Head of caudate nucleus (tissue), 42 donors: Measurements from ENCODE around the gene TMEM127.

ENCODE experiments used
- DNase-seq, 42 donors: peaks; one replicate each; pipeline versions ENCODE4 v3.0.0 to v3.0.0-alpha.2; 2020 to 2021; ENCODE audit warnings: mixed read lengths in 7 of 42
- intact Hi-C: fragments of 100-400 bp; cut with DNase I; formaldehyde crosslinking; loops from one replicate; pipeline ENCODE4 v1.15.0; 2022

The TMEM127 gene

DNA sequence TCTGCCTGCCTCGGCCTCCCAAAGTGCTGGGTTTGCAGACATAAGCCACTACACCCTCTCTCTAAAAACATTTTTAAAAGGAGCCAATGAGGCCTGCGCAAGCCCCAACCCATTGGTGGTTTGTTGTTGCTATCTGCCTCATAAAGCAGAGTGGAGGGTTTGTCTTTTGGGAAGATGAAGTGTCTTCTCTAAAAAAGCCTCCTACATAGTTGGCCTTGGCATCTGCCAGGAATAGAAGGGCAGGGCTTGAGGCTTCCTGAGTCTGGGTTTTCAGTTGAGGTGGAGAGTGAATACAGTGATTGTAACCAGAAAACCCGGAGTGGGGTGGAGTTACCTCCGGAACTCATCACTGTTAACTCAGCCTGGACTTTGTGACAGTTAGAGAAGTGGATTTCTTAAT, 51.2 kb downstream of the TMEM127 start:
- intact Hi-C loops, result no loop called here

GRCh38 chr2:96213379-96213778, 52.4 kb downstream of the TMEM127 start:
- intact Hi-C loops, result no loop called here

More for the DNA sequence above, 51.2 kb downstream of the TMEM127 start:
- peak in 1 of 42 donors; percentile 7 for DNase-seq

DNA sequence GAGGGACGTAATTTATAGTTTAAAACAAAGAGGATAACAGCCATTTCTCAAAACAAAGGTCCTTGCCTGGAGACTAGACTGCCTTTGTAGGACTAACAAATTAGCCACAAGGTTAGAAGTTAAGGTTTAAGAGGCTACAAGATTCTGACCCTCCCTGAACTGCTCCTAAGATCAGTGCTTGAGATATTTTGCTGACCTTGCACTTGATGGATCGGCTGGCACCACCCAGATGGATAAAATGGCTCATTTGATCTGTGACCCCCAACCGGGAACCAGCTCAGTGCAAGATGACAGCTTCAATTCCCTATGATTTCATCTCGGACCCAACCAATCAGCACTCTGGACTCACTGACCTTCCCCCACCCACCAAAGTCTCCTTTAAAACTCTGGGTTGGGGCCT, 53.5 kb downstream of the TMEM127 start:
- DNase-seq, result no peak
- intact Hi-C loops, result no loop called here

More at GRCh38 chr2:96213379-96213778, 52.4 kb downstream of the TMEM127 start:
- no peak for DNase-seq

GRCh38 chr2:96209729-96210085, 56.1 kb downstream of the TMEM127 start:
- DNase-seq, result no peak
- intact Hi-C loops, result loop anchor here (5.0 kb wide), 1 partner anchor 53 kb away; no protein-coding TSS in a partner anchor

DNA sequence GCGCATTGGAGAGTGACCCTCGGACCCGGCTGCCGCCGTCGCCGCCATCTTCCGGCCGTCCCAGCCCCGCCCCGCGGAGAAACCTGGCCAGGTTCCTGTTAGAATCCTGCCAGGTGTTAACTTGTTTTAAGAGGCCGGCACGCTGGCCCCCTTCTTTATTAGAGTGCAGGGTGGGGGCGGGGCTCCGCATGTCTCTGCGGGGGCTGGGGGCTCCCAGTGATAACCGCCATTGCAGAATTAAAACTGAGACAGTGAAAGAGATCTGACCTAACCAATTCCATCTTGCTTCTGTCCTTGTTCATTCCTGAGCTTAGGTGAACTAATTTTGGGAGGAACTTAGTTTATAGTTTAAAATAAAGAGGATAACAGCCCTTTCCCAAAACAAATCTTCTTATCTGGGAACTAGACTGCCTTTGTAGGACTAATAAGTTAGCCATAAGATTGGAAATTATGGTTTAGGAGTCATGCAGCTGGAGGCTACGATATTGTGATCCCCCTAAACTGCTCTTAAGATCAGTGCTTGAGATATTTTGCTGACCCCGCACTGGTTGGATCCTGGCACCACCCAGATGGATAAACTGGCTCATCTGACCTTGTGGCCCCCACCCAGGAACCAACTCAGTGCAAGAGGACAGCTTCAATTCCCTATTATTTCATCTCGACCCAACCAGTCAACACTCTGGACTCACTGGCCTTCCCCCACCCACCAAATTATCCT, 56.6 kb downstream of the TMEM127 start:
- intact Hi-C loops, result loop anchor here (5.0 kb wide), 1 partner anchor 53 kb away; no protein-coding TSS in a partner anchor
- peak in 1 of 42 donors; percentile 31 for DNase-seq

DNA sequence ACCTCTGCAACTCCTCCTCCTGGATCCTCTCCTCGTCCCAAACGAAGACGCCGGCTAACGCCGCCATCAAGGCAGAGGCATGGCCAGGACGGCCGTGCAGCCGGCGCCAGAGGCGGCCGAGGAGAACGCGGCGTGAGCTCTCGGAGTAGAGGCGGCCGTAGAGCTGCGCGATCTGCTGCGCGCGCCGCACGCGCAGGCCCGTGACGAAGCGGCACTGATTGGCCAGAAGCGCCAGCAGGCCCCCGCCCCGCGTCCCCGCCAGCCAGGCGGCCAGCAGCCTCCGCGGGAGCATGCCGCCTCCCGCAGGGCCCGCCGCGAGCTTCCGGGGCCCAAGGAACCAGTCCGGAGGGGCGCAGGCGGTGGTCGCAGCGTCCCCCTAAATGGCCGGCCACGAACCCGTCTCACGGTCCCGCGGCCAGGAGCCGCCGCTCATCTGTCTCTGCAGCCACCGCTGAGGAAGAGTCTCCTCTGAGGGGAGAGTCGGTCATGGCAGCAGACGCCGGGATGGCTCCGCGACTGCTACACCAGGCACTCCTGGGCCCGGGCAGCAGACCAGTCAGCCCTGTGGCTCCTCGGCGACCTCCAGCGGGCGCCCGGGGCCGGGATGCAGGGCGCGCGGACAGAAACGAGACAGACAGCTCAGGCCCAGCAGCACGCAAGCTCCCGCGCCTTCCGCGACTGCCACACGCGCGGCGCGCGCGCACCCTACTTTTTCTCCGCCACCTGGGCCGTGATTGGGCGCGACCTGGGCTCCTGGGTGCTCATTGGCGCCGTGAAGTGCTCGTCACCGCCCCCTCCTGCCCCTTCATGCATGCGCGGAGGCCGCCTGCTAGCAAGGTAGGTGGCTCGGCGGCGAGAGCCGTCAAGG, 57.4 kb downstream of the TMEM127 start, which contains the start of gene STARD7:
STARD7 (minus strand) TSS at position 685 of the 868 bp plus-strand sequence; CDS start at position 292, 393 bp downstream.
- DNase-seq, result peak; percentile 94 to 99 (median 98)
- intact Hi-C loops, result loop anchor here (5.0 kb wide), 1 partner anchor 54 kb away; no protein-coding TSS in a partner anchor

DNA sequence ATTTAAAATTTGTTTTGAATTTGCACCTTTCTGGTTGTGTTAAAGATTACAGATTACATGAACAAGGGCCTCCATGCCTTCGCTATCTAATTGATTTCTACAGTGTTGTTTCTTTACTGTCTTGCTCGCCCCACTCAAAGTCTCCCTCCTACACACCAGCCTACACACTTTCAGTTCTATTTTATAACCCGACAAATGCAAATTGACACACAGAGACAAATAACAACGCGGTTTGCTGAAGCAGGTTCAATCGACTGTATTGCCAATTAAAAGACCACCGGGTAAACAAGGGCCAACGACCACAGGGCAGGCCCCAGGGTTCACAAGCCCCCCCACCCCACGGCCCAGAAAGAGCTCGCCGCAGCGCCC, 58.0 kb downstream of the TMEM127 start:
- peak in 1 of 42 donors; percentile 12 for DNase-seq
- intact Hi-C loops, result loop anchor here (5.0 kb wide), 1 partner anchor 55 kb away; no protein-coding TSS in a partner anchor

DNA sequence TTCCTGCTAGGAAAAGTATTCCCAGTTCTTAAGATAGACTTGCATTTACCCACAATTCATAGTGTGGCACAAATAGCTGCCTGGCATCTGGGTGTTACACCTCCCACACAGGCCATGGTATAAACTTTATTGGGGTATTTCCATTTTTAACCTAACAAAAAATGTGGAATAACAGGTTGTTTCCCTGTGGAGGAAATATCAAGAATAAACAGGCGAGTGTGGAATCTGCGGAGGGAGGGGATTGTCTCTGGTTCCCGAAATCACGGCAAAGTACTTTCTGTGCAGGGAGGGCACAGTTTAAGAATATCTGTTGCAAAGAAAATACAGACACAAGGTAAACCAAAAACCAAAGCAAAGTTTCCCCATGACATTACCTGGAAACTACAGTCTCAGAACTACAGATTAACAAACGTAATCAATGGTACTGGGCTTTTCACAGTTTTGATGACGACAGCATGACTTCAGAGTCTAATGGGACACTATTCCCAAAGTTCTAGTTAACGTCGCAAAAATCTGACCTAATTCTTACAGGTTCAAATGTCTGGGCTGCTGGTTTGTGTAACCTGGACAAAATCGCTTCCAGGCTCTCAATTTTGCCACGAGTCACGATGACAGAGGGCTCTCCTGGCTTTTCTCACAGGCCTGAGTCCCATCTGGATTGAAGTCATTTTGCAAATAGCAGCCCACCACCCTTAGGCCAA, 58.6 kb downstream of the TMEM127 start:
- intact Hi-C loops, result loop anchor here (5.0 kb wide), 1 partner anchor 55 kb away; no protein-coding TSS in a partner anchor
- DNase-seq, result peak in 2 of 42 donors; percentile 6 to 19

DNA sequence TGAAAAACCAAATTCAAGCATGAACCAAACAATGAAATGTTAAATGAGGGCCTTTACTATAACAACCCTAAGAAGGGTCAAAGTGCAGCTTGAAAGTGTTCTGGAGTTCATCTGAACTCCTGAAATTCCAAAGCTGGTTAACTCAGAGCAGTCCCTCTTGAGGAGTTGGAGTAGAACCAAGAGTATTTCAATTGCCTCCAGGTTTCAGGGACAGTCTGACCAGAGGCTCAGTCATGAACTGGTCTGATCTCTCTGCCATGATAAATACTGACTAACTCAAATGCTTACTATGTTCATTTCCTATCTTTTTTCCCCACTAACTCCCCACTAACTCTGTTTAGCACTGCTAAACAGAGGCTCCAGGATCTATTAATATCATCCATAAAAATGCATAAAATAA, 59.9 kb downstream of the TMEM127 start:
- peak in 1 of 42 donors; percentile 31 for DNase-seq
- intact Hi-C loops, result loop anchor here (5.0 kb wide), 1 partner anchor 56 kb away; no protein-coding TSS in a partner anchor

DNA sequence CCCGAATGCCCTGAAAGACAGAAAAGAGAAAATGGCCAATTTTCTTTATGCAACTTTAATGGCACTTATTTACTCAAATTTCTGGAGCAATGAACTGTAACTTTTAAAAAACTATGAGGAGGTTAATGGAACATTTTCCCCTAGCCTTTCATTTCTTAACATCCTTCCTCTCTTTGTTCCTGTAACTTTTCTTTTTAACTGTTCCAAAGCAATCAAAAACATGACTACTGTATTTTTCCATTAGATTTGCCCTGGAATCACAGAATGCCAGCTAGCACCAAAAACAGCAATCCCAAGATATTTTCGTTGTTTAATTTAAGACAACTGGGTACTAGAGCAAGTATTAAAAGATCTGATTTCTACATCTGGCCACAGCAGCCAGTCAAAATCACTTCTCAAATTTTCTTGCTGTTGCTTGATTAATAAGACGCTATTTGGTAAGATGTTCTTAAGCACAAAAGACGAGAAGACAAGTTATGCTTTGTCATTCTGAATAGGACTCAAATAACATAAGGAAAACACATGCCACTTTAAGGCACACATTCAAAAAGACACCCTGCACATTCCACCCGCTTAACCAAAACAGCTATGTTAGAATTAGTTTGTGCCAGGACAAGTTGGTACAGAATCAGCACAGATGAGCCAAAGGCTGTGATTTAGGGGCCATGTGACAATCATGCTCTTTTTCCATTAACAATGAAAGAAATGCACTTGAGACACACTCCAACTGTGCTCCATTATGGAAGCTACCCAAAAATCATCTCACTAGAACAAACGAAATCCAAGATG, 60.8 kb downstream of the TMEM127 start:
- intact Hi-C loops, result loop anchor here (5.0 kb wide), 1 partner anchor 57 kb away; no protein-coding TSS in a partner anchor
- peak in 21 of 42 donors; percentile 15 to 78 (median 34) for DNase-seq

DNA sequence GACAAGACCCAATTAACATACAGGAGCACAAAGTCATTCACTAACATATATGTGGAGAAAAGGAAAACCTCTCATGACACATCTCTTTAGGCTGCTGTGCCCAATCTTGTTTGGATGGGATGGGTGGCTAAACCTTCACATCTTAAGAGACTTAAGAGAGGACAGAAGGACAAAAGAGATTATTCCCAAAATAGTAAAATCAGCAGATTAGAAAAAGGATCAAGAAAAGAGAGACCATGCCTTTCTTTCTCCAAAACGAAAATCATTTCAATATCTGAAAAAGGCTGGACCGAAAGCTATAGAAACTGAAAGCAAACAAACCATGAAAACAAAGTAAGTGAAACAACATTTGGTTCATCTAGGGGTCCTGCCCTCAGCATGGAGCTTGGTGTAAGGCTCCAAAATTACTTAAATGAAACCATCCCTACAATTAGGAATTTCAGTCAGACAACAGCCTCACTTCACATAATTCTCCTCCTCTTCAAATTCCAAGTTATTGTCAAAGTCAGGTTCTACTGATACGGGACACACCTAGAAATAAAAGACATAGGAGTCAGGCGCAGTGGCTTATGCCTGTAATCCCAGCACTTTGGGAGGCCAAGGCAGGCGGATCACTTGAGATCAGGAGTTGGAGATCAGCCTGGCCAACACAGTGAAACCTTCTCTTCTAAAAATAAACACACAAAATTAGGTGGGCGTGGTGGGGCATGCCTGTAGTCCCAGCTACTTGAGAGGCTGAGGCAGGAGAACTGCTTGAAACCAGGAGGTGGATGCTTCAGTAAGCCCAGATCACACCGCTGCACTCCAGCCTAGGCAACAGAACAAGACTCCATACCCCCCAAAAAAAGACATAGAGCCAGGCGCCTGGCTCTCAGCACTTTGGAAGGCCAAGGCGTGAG, 62.4 kb downstream of the TMEM127 start:
- peak in 1 of 42 donors; percentile 37 for DNase-seq
- intact Hi-C loops, result no loop called here

DNA sequence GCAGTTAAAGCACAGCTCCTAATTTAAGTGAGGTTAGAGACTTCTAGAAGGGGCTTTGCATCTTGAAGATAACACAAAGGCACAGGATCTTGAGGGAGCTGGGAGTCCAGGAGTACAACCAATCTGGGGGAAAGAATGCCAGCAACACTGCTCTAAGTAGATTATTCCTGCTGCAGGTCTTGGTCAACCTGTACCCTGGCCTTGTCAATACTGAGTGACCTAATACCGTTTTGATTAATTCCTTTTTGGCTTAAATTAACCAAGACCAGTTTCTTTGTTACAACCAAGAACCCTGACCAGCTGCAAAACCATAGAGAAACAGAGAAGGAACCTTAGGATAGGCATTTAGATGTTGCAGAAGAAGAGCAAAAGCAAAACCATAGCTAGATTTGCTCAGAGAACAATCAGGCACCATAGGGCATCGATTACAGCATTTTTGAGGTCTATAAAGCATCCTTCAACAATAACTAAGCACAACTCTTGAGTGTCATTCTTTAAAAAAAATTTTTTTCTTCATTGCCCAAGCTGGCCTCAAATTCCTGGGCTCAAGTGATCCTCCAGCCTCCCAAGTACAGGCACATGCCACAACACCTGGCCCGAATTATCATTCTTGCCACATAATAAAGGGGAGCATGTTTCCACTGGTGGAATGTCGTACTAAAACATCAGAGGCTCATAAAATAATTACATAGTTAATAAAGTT, 63.5 kb downstream of the TMEM127 start:
- intact Hi-C loops, result no loop called here
- no peak for DNase-seq

- no peak for DNase-seq
- intact Hi-C loops, result no loop called here
Measured at GRCh38 chr2:96201338-96201737, 64.5 kb downstream of the TMEM127 start.

GRCh38 chr2:96198921-96199320, 66.9 kb downstream of the TMEM127 start:
- no peak for DNase-seq
- intact Hi-C loops, result no loop called here
